Erythroblast (primary cell): ENCODE data around the gene EPSTI1.

ENCODE experiments used
- GATA1 ChIP-seq: IDR thresholded peaks from 2 replicates; pipeline ENCODE4 v1.6.1; 2011; ENCODE audit warnings: low read depth, mild to moderate bottlenecking, control low read depth, low read length, moderate library complexity
- POLR2A ChIP-seq: IDR thresholded peaks from 2 replicates; pipeline ENCODE4 v1.6.1; 2011; ENCODE audit warnings: mild to moderate bottlenecking, low read length

GRCh38 chr13:42968906-42969305, 23.1 kb downstream of the EPSTI1 start:
- TF ChIP-seq POLR2A = no peak
- TF ChIP-seq GATA1 = no peak
